Activated CD4-positive, CD25-positive, alpha-beta regulatory T cell (primary cell): ENCODE measurements around the gene PNMA8B.

Experiments
- DNase-seq, 4 experiments: peaks; one replicate each; lab custom pipeline; 2025; lab: John Stamatoyannopoulos, UW

PNMA8B gene

GRCh38 chr19:46452186-46452585, 43.5 kb downstream of the PNMA8B start:
- no peak for DNase-seq

GRCh38 chr19:46451352-46451751, 44.3 kb downstream of the PNMA8B start:
- DNase-seq, result no peak

- DNase-seq, result no peak
These were observed 44.9 kb downstream of the PNMA8B start for GRCh38 chr19:46450737-46451136.

GRCh38 chr19:46449228-46449627, 46.4 kb downstream of the PNMA8B start:
- no peak for DNase-seq

GRCh38 chr19:46448601-46449000, 47.1 kb downstream of the PNMA8B start:
- DNase-seq, result no peak

GRCh38 chr19:46447824-46448223, 47.8 kb downstream of the PNMA8B start:
- DNase-seq, result no peak

- DNase-seq, result no peak
These were observed 48.7 kb downstream of the PNMA8B start for GRCh38 chr19:46447006-46447405.

- no peak for DNase-seq
These were observed 49.6 kb downstream of the PNMA8B start for GRCh38 chr19:46446021-46446420.

GRCh38 chr19:46442808-46443450, 52.7 kb downstream of the PNMA8B start:
- no peak for DNase-seq

GRCh38 chr19:46441866-46442265, 53.8 kb downstream of the PNMA8B start:
- DNase-seq, result no peak
